Stimulated activated CD4-positive, alpha-beta T cell treated with anti-CD3 and anti-CD28 coated beads, Interleukin-4, amount 100 ng/mL, for 1 hour (primary cell): ENCODE results near the gene CPSF6.
A peak's percentile ranks its signal among the peaks of the same experiment; 100 is the strongest.
"Not testable (repeated sequence)": the region's sequence is repeated elsewhere in the genome, so short reads cannot be mapped to it uniquely, and the experiment has no call there.

Source experiments
- DNase-seq: peaks from one replicate; pipeline ENCODE4 v3.0.0-alpha.2; 2020

The CPSF6 gene, protein sequence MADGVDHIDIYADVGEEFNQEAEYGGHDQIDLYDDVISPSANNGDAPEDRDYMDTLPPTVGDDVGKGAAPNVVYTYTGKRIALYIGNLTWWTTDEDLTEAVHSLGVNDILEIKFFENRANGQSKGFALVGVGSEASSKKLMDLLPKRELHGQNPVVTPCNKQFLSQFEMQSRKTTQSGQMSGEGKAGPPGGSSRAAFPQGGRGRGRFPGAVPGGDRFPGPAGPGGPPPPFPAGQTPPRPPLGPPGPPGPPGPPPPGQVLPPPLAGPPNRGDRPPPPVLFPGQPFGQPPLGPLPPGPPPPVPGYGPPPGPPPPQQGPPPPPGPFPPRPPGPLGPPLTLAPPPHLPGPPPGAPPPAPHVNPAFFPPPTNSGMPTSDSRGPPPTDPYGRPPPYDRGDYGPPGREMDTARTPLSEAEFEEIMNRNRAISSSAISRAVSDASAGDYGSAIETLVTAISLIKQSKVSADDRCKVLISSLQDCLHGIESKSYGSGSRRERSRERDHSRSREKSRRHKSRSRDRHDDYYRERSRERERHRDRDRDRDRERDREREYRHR

DNA sequence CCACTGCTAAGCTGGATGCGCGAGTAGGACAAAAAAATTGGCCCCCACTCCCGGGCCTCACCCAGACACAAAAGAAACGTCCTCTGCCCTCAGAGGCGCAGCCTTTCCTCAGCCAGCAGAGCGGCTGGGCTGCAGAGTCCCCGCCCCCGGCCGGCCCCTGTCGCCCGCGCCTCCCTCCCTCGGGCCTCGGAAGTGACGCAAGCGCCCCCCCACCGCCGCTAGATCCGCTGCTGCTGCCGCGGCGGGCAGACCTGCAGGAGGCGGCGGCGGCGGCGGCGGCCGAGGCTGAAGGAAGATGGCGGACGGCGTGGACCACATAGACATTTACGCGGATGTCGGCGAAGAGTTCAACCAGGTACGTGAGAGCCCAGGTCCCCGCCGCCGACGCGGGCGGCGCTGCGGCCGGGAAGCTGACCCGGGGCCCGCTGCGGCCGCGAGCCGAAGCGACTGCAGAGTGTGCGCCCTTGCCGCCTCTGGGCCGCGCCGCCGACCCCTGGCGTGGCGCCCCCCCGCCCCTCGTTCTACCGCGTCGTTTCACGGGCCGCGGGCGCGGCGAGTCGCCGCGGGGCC is at the start of gene CPSF6:
Gene CPSF6, plus strand, starts transcription at position 218 of the 570 bp plus-strand sequence. Its CDS starts 78 bp downstream, at position 296.
- DNase-seq = peak; percentile 98

- no peak for DNase-seq
Measured at GRCh38 chr12:69196302-69197288, 42.8 kb upstream of the CPSF6 start.

DNA sequence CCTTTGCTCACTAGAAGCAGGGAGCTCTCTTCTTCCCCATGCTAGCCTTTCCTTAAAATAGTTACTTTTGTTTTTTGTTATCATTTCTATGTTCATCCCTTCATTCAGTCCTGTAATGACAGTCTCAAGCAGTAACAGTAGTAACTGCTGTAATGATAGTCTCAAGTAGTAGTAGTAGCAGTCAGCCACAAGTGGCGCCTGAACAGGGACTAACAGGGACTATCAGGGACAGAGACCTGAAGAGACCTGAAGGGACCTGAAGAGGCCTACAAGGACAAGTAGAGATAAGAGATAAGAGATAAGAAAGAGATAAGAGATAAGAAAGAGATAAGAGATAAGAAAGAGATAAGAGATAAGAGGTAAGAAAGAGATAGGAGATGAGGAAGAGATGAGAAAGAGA is 39.4 kb upstream of the CPSF6 start:
- DNase-seq = not testable (repeated sequence)

GRCh38 chr12:69204191-69204590 is 35.2 kb upstream of the CPSF6 start:
- DNase-seq = no peak

DNA sequence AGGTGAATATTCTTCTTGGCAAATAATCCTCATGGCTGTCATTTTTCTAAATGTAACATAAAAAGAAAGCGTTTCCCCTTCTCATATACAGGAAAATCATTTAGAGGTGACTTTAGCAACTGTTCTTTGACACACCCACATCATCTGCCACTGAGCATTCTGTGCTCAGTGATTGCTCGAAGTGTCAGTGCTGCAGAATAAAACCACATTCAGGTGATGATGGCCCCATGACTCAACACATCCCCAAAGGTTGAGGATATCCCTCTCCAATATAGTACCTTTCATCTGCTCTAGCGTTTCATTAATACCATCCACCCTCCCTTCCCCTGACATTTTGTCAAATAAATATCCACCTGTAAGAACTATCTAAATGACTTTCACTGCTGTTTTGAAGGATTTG is 28.7 kb upstream of the CPSF6 start:
- DNase-seq = no peak

DNA sequence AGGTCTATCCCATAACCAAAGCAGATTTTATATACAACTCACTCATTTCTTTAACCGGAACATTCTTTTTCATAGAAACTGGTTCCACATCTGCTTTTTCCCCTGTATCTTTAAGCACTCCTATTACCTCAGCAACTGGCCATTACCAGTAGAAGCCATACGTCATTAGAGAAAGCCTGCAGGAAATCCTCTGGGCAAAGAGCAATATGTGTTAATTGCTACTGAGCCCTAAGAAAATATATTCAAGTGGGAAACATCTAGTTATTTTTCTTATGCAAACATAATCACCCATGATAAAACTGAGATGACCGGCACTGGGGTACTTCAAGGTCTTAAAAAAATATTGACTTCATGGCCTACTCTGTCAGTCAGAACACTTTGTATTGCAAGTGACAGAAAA is 28.2 kb upstream of the CPSF6 start:
- DNase-seq = no peak

DNA sequence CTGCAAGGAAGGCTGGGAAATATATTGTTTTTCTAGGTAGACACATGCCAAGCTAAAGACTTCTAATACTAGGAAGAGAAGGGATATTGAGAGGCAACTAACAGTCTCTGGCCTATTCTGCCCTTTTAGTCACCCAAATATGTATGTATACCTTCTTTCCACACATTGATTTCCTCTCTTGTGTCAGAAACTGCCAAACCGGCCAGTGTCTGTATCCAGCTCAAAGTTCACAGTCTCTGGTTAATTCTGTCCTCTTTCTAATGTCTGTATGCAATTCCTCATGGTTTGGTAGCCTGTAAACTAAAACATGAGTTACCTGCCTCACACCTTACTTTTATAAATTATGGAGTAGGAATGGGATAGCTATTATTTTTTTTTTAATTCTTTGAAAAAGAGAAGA is 25.2 kb upstream of the CPSF6 start:
- DNase-seq = no peak

- DNase-seq = no peak
Measured at GRCh38 chr12:69225251-69225910, 14.0 kb upstream of the CPSF6 start.

DNA sequence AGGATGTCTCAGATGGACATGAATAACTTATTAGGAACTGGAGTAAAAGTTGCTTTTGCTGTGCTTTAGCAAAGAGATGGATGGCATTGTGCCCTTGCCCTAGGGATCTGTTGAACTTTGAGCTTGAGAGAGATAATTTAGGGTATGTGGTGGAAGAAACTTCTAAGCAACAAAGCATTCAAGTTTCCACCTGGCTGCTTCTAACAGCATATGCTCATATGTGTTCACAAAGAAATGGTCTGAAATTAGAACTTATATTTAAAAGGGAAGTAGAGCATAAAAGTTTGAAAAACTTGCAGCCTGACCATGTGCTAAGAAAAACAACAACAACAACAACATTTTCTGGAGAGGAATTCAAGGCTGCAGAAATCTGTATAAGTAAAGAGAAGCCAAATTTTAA is 7.9 kb upstream of the CPSF6 start:
- DNase-seq = no peak

GRCh38 chr12:69238589-69239351 is 599 bp upstream of the CPSF6 start:
- DNase-seq = no peak

DNA sequence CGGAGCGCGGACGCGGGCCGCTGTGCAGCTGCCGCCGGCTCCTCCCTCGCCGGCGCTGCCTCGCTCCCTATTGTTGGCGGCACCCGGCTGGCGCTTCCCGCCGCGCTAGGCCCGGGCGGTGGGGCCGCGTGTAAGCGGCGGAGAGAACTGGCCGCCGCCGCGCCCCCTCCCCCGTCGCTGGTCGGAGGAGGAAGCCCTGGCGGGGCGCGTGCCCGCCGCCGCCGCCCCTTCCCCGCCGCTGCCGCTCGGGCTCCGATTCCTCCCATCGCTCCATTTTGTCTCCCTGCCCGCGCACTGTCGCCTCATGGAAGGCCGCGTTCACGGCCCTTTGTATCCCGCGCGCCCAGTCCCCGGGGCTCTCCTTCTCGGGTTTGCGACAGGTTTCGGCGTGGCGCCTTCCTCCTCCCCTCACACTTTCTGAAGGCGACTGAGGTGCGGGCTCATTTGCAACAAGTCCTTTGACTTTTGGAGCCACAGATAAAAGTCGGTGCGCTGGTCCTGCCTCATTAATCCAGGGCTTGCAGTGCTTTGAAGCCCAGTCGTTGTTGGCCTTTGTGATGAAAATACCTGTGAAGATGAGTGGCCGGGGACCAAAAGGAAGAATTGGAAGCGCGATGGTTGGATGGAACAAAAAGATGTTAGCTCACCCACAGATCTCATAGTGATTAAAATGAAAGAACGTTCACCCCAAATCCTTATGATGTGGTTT is 707 bp downstream of the CPSF6 start:
- DNase-seq = peak; percentile 40

DNA sequence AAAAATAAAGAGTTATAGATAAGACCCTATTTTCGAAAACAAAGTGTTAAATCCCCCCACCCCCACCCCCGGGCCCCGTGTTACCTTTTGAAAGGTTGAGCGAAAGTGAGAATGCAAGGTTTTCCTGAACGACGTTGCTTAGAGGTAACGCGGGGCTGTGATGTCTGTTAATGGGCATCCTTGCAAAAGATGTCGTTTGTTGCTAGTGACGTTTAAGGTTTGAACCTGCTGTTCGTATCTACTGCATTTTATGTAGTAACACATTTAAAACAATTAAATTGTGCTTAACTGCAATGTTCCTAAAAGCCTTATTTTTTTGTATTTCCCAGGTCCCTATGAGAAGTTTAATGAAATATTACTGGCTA is 1.2 kb downstream of the CPSF6 start:
- DNase-seq = peak; percentile 26

DNA sequence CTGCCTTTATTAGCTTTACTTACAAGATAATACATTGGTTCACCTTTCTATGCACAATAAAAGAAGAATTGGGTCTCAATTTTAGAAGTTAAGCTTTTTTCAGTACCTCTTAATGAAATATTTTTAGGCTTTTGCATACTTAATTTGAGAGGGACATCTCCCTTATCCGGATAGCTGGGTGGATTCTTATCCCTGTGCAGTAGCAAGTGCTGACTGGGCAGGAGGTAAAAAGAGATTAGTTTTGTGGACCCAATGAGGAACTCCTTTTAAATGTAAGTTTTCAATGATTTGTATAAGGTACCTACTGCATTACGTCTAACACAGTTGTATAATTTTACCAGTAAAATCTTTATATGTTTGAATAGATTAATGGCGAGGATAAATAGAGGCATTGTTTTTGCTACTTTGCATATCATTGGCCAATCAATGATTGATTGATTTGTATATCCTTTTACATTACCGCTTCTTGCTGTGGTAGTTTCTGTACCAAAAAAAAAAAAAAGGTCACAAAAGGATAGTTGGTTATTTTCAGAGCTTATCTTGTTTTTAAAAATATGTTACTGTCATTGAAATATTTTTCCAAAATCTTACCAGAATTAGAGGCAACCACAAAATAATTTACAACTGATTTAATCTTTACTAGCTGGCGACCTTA is 2.2 kb downstream of the CPSF6 start:
- no peak for DNase-seq

DNA sequence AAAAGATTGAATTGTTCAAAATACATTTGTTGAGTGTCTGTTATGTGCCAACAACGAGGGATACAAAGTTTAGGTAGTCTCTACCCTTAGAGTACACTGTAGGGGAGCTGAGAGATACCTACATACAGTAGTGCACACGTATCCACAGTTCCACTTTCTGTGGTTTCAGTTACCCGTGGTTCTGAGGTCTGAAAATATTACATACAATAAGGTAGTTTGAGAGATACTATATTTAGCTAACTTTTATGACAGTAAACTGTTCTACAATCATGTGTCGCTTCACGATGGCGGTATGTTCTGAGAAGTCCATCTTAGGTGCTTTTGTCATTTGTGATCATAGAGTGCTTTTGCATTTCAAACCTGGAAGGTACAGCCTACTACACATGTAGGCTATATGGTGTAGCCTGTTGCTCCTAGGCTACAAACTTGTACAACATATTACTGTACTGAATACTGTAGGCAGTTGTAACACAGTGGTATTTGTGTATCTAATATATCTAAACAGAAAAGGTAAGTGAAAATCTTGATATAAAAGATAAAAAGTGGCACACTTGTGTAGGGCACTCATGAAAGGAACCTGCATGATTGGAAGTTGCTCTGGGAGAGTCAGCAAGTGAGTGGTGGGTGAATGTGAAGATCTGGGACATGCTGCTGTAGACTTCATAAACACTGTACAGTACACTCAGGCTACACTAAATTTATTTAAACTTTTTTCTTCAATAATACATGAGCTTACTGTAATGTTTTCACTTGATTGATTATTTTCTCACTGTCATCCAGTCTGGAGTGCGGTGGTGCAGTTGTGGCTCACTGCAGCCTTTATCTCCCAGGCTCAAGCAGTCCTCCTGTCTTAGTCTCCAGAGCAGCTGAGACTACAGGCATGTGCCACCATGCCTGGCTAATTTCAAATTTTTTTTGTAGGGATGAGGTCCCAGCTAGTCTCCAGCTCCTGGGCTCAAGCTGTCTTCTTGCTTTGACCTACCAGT is 4.0 kb downstream of the CPSF6 start:
- DNase-seq = no peak

DNA sequence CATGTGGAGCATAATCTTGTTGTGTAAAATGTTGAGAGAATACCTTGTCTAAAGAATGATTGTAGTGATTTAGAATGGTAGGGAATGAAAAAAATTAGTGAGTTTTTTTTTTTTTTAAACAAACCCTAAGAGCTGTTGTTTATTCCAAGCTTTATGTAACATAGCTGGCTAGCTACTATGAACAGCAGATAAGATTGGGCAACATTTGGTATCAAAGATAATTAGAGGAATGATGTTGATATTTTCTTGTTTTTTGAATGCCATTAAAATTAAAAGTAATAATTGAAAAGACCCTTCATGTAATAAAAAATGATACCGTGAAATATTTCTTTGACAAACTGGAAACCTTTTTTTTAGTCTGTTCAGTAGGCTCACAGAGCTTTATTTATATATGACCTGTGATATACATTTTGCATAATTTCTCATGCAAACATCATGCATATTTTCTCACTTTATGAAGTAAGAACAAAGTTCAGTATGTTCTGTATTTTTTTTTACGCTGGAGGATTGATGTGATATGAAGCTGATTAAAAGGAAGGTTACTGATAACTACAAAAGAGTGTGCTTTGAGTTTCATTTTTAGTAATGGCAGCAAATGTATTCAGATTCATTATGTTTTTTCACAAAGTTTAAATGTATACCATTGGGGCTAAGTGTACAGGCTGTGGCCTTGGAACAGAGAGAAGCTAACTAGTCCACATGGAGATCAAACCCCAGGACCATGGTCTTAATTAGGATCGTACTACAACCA is 8.1 kb downstream of the CPSF6 start:
- DNase-seq = no peak

- no peak for DNase-seq
Measured at GRCh38 chr12:69252033-69252432, 12.7 kb downstream of the CPSF6 start.

DNA sequence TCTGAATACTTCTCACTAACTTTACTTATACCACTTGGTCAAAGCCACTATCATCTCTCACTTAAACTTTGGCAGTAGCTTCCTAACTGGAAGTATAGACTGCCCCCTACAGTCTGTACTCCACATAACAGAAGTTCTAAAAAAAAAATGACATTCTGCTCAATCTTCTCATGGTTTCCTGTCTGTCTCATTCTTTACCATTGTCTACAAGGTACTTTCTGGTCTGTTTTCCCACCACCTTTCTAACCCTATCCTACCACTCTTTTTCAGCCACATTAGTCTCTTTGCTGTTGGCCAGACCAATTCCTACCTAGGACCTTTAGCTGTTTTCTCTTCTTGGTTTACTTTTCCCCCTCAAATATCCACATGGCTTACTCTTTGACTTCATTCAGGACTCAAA is 14.7 kb downstream of the CPSF6 start:
- DNase-seq = no peak

DNA sequence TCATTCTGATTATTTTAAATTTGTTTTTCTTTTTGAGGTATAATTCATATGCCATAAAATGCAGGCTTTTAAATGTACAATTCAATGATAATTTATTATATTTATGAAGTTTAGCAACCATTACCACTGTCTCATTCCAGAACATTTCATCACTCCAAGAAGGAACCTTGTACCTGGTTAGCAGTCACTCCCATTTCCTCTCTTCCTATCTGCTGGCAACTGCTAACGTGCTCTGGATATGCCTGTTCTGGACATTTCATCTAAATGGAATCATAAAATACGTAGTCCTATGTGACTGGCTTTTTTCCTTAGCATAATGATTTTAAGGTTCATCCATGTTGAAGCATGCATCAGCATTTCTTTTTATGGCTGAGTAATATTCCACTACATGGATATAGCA is 15.5 kb downstream of the CPSF6 start:
- no peak for DNase-seq

DNA sequence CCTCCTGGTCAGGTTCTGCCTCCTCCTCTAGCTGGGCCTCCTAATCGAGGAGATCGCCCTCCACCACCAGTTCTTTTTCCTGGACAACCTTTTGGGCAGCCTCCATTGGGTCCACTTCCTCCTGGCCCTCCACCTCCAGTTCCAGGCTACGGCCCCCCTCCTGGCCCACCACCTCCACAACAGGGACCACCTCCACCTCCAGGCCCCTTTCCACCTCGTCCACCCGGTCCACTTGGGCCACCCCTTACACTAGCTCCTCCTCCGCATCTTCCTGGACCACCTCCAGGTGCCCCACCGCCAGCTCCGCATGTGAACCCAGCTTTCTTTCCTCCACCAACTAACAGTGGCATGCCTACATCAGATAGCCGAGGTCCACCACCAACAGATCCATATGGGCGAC is 19.3 kb downstream of the CPSF6 start:
- DNase-seq = no peak
